ENCODE data around the gene COL23A1.

Gene COL23A1

GRCh38 chr5:178450121-178451028, 139.8 kb downstream of the COL23A1 start:
- H3K4me3 ChIP-seq (ENCODE audit: low read depth, low read length), result no peak overlapping the region
- no peak for DNase-seq (ENCODE audit: low read depth)

DNA sequence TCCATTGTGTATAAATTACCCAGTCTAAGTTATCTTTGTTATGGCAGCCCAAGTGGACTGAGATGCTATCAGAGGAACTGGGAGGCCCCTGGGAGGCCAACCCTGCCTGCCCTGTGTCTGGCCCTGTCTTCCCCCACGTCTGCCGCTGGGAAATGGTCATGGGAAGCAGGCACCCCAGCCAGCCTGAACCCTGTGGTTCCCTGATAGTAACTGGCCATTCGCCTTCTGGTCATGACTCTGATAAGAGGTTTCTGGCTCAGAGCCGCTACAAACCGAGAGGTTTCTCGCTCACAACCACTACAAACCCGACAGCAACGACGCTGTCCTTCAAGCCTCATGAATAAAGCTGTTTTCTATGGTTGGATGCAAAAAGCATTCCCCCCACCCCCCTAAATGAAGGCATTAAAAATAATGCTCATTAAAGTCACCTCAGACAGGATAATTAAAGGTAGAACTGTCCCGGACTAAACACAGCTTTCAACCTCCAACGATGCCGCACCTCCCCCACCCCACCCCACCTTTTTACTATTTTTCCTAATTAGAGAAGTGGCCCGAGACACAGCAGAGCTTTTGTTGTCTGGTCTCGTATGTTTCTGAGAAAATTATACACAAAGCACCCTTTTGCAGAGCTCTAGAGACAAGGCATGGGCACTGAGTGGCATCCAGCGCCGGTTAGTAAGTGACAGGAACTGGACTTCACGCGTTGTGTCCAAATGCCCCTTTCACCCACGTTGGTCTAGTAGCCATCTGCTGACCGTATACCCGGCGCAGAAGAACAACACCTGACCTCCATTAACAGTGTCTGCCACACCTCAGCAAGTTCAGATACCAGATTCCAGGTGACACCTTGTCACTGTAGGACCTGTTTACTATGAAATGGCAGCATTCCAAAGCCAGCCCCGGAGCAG, 140.8 kb downstream of the COL23A1 start:
- DNase-seq (ENCODE audit: low read depth), result no peak
- no peak overlapping the region for H3K4me3 ChIP-seq (ENCODE audit: low read depth, low read length)

- no peak for DNase-seq (ENCODE audit: low read depth)
- no peak overlapping the region for H3K4me3 ChIP-seq (ENCODE audit: low read depth, low read length)
Observed at GRCh38 chr5:178445534-178445933, 144.7 kb downstream of the COL23A1 start.

GRCh38 chr5:178442405-178443257, 147.6 kb downstream of the COL23A1 start:
- no peak for DNase-seq (ENCODE audit: low read depth)
- H3K4me3 ChIP-seq (ENCODE audit: low read depth, low read length), result no peak overlapping the region

- DNase-seq (ENCODE audit: low read depth), result no peak
- H3K4me3 ChIP-seq (ENCODE audit: low read depth, low read length), result no peak overlapping the region
Observed at GRCh38 chr5:178441486-178442270, 148.5 kb downstream of the COL23A1 start.

DNA sequence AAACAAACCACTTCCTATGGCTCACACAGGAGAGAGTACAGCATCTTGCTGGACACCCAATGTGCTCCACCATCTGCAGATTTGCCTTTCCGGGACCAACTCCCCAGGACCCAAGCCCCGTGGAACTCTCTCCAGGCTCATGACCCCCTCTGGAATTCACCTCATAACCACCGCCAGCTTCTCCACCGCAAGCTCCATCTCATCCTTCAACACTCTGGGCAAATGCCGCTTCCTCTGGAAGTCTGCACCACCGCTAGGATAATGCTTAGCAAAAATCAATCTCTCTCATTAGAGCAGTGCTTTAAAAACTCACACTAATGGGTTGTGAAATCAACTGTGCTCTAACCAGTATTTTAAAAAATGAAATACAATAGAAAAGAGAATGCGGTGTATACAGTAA, 150.0 kb downstream of the COL23A1 start:
- DNase-seq (ENCODE audit: low read depth), result no peak
- no peak overlapping the region for H3K4me3 ChIP-seq (ENCODE audit: low read depth, low read length)

DNA sequence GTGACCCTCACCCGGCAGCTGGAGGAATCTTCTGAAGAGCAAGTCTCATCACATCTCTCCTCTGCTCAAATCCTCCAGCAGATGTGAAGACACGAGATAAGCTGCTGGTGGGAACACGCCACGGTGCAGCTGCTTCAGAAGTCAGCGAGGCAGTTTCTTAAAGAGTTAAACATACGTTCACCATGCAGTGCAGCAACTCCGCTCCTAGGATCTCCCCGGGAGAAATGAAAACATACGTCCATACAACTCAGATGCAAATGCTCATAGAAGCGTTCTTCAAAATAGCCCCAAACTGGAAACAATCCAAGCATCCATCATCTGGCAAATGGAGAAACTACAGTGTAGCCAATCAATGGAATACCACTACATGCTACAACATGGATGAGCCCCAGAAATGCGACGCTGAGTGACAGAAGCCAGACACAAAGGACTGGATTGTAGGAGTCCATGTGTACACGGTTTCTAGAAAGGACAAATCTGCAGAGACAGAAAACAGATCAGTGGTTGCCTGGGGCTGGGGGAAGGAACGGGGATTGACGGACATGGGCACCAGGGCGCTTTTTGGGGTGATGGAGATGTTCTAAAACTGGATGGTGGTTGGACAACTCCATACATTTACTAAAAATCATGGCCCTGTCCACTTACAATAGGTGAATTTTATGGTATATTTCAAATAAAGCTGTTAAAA, 150.6 kb downstream of the COL23A1 start:
- no peak for DNase-seq (ENCODE audit: low read depth)
- H3K4me3 ChIP-seq (ENCODE audit: low read depth, low read length), result no peak overlapping the region

- H3K4me3 ChIP-seq (ENCODE audit: low read depth, low read length), result no peak overlapping the region
- DNase-seq (ENCODE audit: low read depth), result no peak
Observed at GRCh38 chr5:178438796-178439195, 151.4 kb downstream of the COL23A1 start.

- no peak overlapping the region for H3K4me3 ChIP-seq (ENCODE audit: low read depth, low read length)
- DNase-seq (ENCODE audit: low read depth), result no peak
Observed at GRCh38 chr5:178437386-178438075, 152.7 kb downstream of the COL23A1 start.

DNA sequence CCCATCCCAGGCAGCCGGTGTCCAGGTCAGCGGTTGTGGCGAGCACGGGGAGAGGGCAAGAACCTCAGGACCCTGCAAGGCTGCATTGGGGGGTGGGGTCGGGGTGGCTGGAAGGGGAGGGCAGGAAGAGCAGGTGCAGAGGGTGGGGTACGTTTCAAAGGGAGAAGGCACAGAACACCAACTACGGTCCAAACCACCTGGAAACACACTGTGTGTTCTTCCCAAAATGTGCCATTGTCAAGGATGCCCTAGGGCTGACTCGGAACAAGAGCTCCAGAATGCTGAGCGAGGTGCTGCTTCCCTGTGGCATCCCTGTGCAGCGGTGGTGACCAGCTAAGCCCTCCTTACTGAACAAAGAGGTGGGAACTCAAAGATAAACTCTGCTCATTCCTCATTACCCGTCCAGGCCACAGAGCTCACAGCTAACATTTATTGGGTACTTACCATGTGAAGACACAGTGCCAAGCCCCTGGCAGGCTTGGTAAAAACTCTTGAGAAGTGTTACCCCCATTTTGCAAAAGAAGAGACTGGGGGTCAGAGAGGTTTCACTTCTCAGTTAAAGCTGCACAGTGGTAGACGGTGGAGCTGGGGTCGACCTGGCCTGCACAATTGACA, 153.8 kb downstream of the COL23A1 start:
- no peak overlapping the region for H3K4me3 ChIP-seq (ENCODE audit: low read depth, low read length)
- DNase-seq (ENCODE audit: low read depth), result no peak

DNA sequence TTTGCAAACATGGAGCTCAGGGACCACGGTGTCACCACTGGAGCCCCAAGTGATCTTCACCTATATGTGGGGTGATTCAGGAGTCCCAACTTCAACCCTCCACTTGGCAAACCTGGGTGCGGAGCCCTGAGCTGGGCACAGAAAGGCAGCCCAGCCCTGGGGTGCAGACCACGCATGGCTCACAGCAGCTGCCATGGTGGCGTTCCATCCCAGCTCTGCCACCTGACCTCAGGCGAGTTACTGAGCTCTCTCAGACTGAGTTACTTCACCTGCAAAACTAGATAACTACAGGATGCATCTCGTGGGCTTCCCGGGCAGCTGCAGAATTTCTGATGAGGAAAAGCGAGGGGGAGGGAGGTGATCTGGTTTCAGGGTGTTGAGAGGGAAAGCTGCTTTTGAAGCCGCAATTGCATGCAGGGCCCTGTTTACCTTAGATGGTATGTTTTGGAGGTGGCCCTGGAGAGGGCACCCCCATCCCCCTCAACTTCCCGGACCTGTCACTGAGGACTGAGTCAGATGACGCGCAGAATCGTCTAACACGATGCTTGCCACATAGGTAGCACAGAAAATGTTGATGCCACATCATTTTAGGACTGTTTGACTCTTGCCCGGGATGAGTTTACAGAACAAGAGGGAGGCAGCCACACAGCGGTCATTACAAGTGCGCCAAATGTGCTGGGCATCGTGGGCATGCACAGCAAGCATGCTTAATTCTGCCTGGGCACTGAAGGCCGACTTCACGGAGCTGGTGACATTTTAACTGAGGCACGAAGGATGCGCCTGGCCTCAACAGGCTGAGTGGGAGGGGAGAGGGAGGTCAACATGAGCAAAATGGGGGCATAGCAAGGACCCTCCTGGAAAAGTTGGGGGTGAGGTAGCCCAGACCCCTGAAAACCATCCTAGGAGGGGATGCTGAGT, 154.6 kb downstream of the COL23A1 start:
- DNase-seq (ENCODE audit: low read depth), result no peak
- H3K4me3 ChIP-seq (ENCODE audit: low read depth, low read length), result no peak overlapping the region

DNA sequence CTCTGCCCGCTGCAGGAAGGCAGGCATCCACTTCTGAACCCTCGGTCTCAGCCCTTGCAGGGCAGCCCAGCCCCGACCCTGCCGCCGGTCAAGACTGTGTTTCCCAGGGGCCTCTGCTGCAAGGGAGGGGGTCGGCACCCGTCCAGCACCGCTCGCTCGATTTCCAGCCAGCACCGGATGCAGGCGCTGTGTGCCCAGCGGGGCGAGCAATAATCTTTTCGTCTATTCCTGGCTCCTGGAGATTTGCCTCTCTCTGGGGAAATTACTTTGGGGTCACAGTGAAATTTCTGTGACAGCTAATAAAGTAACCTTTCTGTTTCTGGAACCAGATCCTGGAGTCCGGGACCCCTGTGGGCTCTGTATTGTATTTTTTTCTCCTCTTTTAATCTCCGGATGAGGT, 155.3 kb downstream of the COL23A1 start:
- no peak for DNase-seq (ENCODE audit: low read depth)

DNA sequence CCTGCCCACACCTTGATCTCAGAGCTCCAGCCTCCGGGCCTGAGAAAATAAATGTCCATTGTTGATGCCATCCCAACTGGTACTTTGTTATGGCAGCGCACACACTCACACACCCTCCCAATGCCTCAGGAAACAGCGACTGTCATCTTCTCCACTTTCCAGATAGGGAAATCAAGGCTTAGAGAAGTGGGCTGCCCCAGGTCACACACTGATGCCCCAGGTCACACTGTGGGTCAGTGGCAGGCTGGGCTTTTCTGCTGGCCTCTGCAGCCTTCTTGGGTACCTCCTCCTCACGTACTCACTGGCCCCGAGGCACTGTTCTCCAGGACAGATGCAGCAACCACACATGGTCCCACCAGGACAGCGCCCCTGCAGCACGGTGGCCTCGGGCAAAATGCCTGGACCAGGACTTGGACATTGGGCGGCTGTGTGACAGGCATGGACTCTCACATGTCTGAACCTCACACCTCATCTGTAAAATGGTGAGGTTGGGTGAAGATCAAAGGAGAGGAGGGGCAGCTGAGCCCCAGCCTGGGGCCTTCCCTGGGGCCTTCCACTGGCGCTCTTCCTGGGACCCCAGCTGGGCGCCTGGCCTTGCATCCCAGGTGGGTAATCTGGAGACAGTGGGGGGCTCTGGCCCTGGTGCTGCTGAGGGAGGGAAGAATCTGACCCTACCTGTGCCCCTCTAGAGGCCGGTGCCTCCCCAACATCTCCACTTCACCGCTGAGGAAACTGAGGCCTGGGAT, 156.0 kb downstream of the COL23A1 start:
- no peak for DNase-seq (ENCODE audit: low read depth)
- no peak overlapping the region for H3K4me3 ChIP-seq (ENCODE audit: low read depth, low read length)

More for the DNA sequence above, 155.3 kb downstream of the COL23A1 start:
- H3K4me3 ChIP-seq (ENCODE audit: low read depth, low read length), result no peak overlapping the region

DNA sequence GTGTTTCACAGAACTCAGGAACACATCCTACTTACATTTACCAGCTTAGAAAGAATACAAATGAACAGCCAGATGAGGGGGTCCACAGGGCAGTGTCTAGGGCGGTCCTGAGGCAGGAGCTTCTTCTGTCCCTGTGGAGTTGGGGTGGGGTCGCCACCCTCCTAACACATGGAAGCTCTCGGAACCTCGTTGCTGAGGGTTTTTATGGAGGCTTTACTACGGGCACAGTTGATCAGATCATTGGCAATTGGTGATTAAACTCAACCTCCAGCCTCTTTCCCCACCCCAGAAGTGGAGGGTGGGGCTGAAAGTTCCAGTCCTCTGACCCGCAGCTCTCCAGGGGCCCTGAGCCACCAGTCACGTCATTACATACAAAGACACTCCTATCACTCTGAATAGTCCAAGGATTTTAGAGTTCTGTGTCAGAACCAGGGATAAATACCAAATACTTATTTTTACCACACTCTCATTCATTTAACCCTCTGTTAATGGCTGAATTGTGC, 156.9 kb downstream of the COL23A1 start:
- no peak overlapping the region for H3K4me3 ChIP-seq (ENCODE audit: low read depth, low read length)
- DNase-seq (ENCODE audit: low read depth), result no peak
